Fibroblast of lung (primary cell): ENCODE results near the gene ARL4C. TPM values are rescaled to one million over a fixed set of nuclear protein-coding genes. Genes with fewer than 3 reads are reported as not detected.

Experiments
- DNase-seq, 2 donors: peaks; one replicate each; pipeline versions ENCODE4 v3.0.0 to v3.0.0-alpha.2; 2010; ENCODE audit warnings: low read depth in 2 of 2
- H2AFZ ChIP-seq: 2 replicates; pipeline ENCODE4 v1.5.1; 2012; ENCODE audit warnings: low read length, control low read depth, inconsistent platforms
- H3K27ac ChIP-seq: 2 replicates; pipeline ENCODE4 v1.5.1; 2011; ENCODE audit warnings: low read length, control low read depth; ENCODE audit not compliant: insufficient read depth
- H3K27me3 ChIP-seq: 2 replicates; pipeline ENCODE4 v1.5.1; 2011; ENCODE audit warnings: mild to moderate bottlenecking, low read length; ENCODE audit not compliant: control insufficient read depth, insufficient read depth
- H3K36me3 ChIP-seq: 2 replicates; pipeline ENCODE4 v1.5.1; 2011; ENCODE audit warnings: low read length; ENCODE audit not compliant: control insufficient read depth, insufficient read depth
- H3K4me1 ChIP-seq: 2 replicates; pipeline ENCODE4 v1.5.1; 2011; ENCODE audit warnings: low read length; ENCODE audit not compliant: control insufficient read depth, insufficient read depth; ENCODE audit errors: extremely low read depth
- H3K4me2 ChIP-seq: 2 replicates; pipeline ENCODE4 v1.5.1; 2011; ENCODE audit warnings: low read length, control low read depth; ENCODE audit not compliant: insufficient read depth; ENCODE audit errors: extremely low read depth
- H3K4me3 ChIP-seq, 4 experiments: fragments of 200-600 bp in 1 of 4; sonication (generic) in 1 of 4; replicated peaks in 1 of 4; 2 replicates each; pipeline ENCODE4 v1.5.1; 2011 to 2016; ENCODE audit warnings: low read length in 4 of 4, low read depth in 3 of 4, mild to moderate bottlenecking in 3 of 4, control low read depth in 2 of 4, inconsistent platforms in 1 of 4, mixed read lengths in 1 of 4; ENCODE audit not compliant: insufficient read depth in 1 of 4; ENCODE audit errors: control extremely low read depth in 1 of 4
- H3K79me2 ChIP-seq: 2 replicates; pipeline ENCODE4 v1.5.1; 2012; ENCODE audit warnings: mild to moderate bottlenecking, low read length, inconsistent platforms; ENCODE audit not compliant: control insufficient read depth, insufficient read depth
- H3K9ac ChIP-seq: 2 replicates; pipeline ENCODE4 v1.5.1; 2011; ENCODE audit warnings: mild to moderate bottlenecking, low read length, control low read depth; ENCODE audit not compliant: insufficient read depth
- H3K9me3 ChIP-seq: 2 replicates; pipeline ENCODE4 v1.5.1; 2012; ENCODE audit warnings: low read depth, low read length; ENCODE audit not compliant: control insufficient read depth, insufficient read depth
- H4K20me1 ChIP-seq: 2 replicates; pipeline ENCODE4 v1.5.1; 2011; ENCODE audit warnings: low read length; ENCODE audit not compliant: control insufficient read depth, insufficient read depth; ENCODE audit errors: extremely low read depth
- EZH2 ChIP-seq: IDR thresholded peaks from 2 replicates; pipeline ENCODE4 v1.5.1; 2012; ENCODE audit warnings: low read length, control low read depth, mild to moderate bottlenecking; ENCODE audit errors: missing control alignments
- polyA plus RNA-seq, 2 donors: library from polyadenylated mRNA; depleted of rRNA in 1 of 2; stranded (reverse) in 1 of 2; unstranded in 1 of 2; fragments of >200 nt; gene quantifications; 2 replicates each; pipeline ENCODE4 v1.2.1, GENCODE V29; 2011 to 2012; ENCODE audit warnings: missing spikeins in 1 of 2
- total RNA-seq: library from RNA; depleted of rRNA; stranded (reverse); fragments of >200 nt; gene quantifications from 2 replicates; pipeline ENCODE4 v1.2.1, GENCODE V29; 2014
- TF ChIP-seq, protein P1 (sequence below), 2 donors: IDR thresholded peaks in 1 of 2; conservative IDR thresholded peaks in 1 of 2; 1 replicate in 1 of 2; 2 replicates in 1 of 2; pipeline ENCODE4 v1.5.1; 2011 to 2012; ENCODE audit warnings: low read length in 2 of 2, control low read depth in 1 of 2, inconsistent platforms in 1 of 2, low read depth in 1 of 2, mild to moderate bottlenecking in 1 of 2

Gene ARL4C
- total and polyA plus RNA-seq, 2 donors (not counting 1 experiment from before 2014, with no cell fraction given), result 23.2 to 80.9 TPM

DNA sequence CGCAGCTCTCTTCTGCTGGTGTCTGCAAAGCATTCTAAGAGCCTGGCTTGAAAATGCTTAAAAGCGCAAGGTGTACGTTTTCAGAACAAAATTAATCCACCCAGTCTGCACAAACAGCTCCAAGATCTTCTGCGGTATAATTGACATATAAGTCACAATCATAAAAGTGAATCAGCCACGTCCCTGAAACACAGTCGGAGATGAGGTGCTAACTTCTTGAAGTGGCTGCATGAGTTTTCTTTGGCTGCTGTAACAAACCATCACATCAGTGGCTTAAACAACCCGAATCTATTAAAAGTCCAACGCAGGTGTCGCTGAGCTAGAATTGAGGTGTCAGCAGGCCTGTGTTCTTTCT lies 32.6 kb downstream of the ARL4C start:
- H3K27me3 ChIP-seq, result no peaks in the 10 kb centered on the region
- no peaks in the 10 kb centered on the region for H3K4me1 ChIP-seq
- TF ChIP-seq, protein P1, sequence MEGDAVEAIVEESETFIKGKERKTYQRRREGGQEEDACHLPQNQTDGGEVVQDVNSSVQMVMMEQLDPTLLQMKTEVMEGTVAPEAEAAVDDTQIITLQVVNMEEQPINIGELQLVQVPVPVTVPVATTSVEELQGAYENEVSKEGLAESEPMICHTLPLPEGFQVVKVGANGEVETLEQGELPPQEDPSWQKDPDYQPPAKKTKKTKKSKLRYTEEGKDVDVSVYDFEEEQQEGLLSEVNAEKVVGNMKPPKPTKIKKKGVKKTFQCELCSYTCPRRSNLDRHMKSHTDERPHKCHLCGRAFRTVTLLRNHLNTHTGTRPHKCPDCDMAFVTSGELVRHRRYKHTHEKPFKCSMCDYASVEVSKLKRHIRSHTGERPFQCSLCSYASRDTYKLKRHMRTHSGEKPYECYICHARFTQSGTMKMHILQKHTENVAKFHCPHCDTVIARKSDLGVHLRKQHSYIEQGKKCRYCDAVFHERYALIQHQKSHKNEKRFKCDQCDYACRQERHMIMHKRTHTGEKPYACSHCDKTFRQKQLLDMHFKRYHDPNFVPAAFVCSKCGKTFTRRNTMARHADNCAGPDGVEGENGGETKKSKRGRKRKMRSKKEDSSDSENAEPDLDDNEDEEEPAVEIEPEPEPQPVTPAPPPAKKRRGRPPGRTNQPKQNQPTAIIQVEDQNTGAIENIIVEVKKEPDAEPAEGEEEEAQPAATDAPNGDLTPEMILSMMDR (conservative IDR thresholded peaks at IDR 0.05 in 1 of 2, IDR thresholded peaks at IDR 0.05 in 1 of 2; ENCODE audit: low read depth in 1 of 2, low read length in 2 of 2), result no peak
- TF ChIP-seq EZH2, result no peak

DNA sequence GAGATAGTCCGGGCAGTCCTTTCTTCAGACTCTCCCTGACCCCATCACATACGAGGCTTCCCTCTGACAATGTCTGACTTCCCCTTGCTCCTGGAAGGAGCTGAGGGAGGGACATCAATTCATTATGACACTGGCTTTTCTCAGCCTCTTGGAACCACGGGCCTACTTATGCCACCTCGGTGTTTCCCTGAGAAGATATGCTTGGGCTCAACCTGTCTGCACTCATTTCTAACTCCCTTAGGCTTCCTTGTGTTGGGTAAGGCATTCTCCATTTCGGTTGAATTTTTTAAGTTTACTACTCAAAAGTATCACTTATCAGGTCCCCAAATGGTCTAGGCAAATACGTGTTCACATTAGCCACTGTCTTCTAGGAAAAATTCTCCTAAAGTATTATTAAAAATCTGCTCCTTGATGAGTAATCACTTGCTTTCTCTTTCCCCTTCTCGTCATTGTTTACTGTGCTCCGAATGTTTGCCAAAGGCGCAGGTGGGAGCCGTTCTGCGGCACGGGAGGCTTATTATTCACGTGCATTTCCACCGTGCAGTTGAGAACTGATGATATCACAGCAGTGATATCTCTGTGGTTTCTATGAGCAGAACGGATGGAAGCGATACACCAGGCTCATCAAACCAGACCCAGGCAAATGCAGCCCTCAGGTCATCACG lies 33.1 kb downstream of the ARL4C start:
- Histone ChIP-seq H3K36me3 (no peaks in the 10 kb centered on the region), H3K27ac (no peak overlapping the region), H3K9ac (no peak overlapping the region), H3K9me3 (no peaks in the 10 kb centered on the region), H3K79me2 (no peaks in the 10 kb centered on the region), H2AFZ (no peak overlapping the region), H3K4me1 (no peaks in the 10 kb centered on the region), H3K4me3 (no peak overlapping the region), H3K27me3 (no peaks in the 10 kb centered on the region), H3K4me2 (no peak overlapping the region), H4K20me1 (no peaks in the 10 kb centered on the region)
- no peak for TF ChIP-seq EZH2
- TF ChIP-seq, protein P1 (conservative IDR thresholded peaks at IDR 0.05 in 1 of 2, IDR thresholded peaks at IDR 0.05 in 1 of 2; ENCODE audit: low read depth in 1 of 2, low read length in 2 of 2), result no peak
- DNase-seq, result peak; percentile 30 to 53

More for the DNA sequence above, 32.6 kb downstream of the ARL4C start:
- Histone ChIP-seq H3K4me2 (no peak overlapping the region), H2AFZ (no peak overlapping the region), H3K4me3 (no peak overlapping the region), H3K79me2 (no peaks in the 10 kb centered on the region), H3K27ac (no peak overlapping the region), H4K20me1 (no peaks in the 10 kb centered on the region), H3K9ac (no peak overlapping the region), H3K9me3 (no peaks in the 10 kb centered on the region), H3K36me3 (no peaks in the 10 kb centered on the region)
- DNase-seq, result no peak

DNA sequence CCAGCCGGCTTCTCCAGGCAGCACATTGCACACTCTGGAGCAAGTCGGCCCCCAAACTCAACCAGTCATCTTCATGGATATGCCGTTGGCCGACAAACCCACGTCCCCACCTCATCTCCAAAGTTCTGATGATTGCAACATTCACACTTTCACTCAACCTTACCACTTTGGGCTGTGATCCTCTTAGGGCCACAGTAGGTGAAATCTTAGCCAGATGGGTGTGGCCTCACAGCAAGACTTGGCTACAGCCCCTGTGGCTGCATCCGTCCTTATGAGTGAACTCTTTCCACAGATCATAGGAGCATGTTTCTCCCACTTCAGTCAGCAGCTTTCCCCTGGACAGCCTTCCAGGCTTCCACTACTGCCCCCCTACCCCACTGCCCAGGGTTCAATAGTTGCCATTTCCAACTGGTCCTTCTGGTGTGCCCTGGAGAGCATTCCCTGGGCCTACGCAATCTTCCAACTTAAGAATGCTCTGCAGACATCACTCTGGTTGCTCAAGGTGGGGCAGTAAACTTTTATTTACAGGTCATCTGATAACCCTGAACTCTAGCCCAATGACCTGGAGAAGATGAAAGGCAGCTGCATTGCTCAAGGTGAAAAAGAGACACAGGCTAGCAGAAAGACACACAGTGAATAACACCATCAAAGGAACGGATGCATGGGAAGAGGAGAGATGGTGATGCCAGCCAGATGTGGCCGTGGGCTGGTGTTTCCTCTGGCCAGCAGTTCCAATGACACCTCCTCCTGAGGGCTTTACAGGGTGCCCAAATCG lies 34.5 kb downstream of the ARL4C start:
- Histone ChIP-seq H4K20me1 (no peaks in the 10 kb centered on the region), H3K4me2 (no peak overlapping the region), H3K9me3 (no peaks in the 10 kb centered on the region), H3K79me2 (no peaks in the 10 kb centered on the region), H3K4me1 (no peaks in the 10 kb centered on the region), H2AFZ (no peak overlapping the region), H3K4me3 (no peak overlapping the region), H3K9ac (no peak overlapping the region), H3K27ac (no peak overlapping the region), H3K27me3 (no peaks in the 10 kb centered on the region), H3K36me3 (no peaks in the 10 kb centered on the region)
- TF ChIP-seq, protein P1 (conservative IDR thresholded peaks at IDR 0.05 in 1 of 2, IDR thresholded peaks at IDR 0.05 in 1 of 2; ENCODE audit: low read depth in 1 of 2, low read length in 2 of 2), result no peak
- no peak for TF ChIP-seq EZH2
- DNase-seq, result no peak
